ENCODE data around the gene CFAP298. TPM values are rescaled to one million over a fixed set of nuclear protein-coding genes. Genes with fewer than 3 reads are reported as not detected.

CFAP298 gene
- total RNA-seq, 4 donors from 2014 or later, result 14.5 to 41.1 (median 29.5) TPM

GRCh38 chr21:32593690-32594089 is 18.5 kb downstream of the CFAP298 start:
- Histone ChIP-seq H3K4me3 (no peak overlapping the region), H3K27ac (no peak overlapping the region), H3K4me1 (no peaks in the 10 kb centered on the region), H3K27me3 (no peaks in the 10 kb centered on the region), H3K9me3 (no peaks in the 10 kb centered on the region), H3K36me3 (peaks cover 0 to 13% (median 0%) of the 10 kb centered on the region in 3 donors)
- no peak for DNase-seq (ENCODE audit: low spot score in 2 of 2)
- TF ChIP-seq POLR2A (IDR thresholded peaks at IDR 0.05), result no peak
- TF ChIP-seq CTCF (IDR thresholded peaks at IDR 0.05), result no peak
- no peak for TF ChIP-seq EP300 (IDR thresholded peaks at IDR 0.05)
- whole genome bisulfite sequencing, 2 donors, result 76 to 85% methylated on average over 7 to 8 of the region's 8 CpGs

- TF ChIP-seq CTCF (IDR thresholded peaks at IDR 0.05) (no peak), POLR2A (IDR thresholded peaks at IDR 0.05) (no peak), EP300 (IDR thresholded peaks at IDR 0.05) (no peak)
- H3K36me3 ChIP-seq, result peaks cover 0 to 10% (median 0%) of the 10 kb centered on the region in 3 donors
- H3K4me1 ChIP-seq, result no peaks in the 10 kb centered on the region
- no peaks in the 10 kb centered on the region for H3K27me3 ChIP-seq
- no peak overlapping the region for H3K4me3 ChIP-seq
- no peak for DNase-seq (ENCODE audit: low spot score in 2 of 2)
- H3K27ac ChIP-seq, result no peak overlapping the region
- H3K9me3 ChIP-seq, result no peaks in the 10 kb centered on the region
- 57% methylated on average over 9 to 10 of the region's 10 CpGs for WGBS, 2 donors
These were observed 19.2 kb downstream of the CFAP298 start for GRCh38 chr21:32592929-32593502.

GRCh38 chr21:32590130-32590529 is 22.0 kb downstream of the CFAP298 start:
- TF ChIP-seq EP300 (IDR thresholded peaks at IDR 0.05) (no peak), POLR2A (IDR thresholded peaks at IDR 0.05) (no peak), CTCF (IDR thresholded peaks at IDR 0.05) (no peak)
- WGBS, 2 donors, result 69% methylated on average over 4 of the region's 4 CpGs
- no peak overlapping the region for H3K4me3 ChIP-seq

GRCh38 chr21:32587651-32588050 is 24.5 kb downstream of the CFAP298 start:
- no peak for TF ChIP-seq POLR2A (IDR thresholded peaks at IDR 0.05)
- no peak for TF ChIP-seq EP300 (IDR thresholded peaks at IDR 0.05)
- TF ChIP-seq CTCF (IDR thresholded peaks at IDR 0.05), result no peak
- DNase-seq (ENCODE audit: low spot score in 2 of 2), result no peak
- Histone ChIP-seq H3K9me3 (no peaks in the 10 kb centered on the region), H3K4me3 (no peak overlapping the region), H3K27me3 (no peaks in the 10 kb centered on the region), H3K36me3 (peaks cover 0 to 9% (median 0%) of the 10 kb centered on the region in 3 donors), H3K27ac (no peak overlapping the region), H3K4me1 (no peaks in the 10 kb centered on the region)
- 92 to 97% methylated on average over 5 of the region's 5 CpGs for WGBS, 2 donors

More at GRCh38 chr21:32590130-32590529, 22.0 kb downstream of the CFAP298 start:
- no peaks in the 10 kb centered on the region for H3K9me3 ChIP-seq
- no peak for DNase-seq (ENCODE audit: low spot score in 2 of 2)
- H3K36me3 ChIP-seq, result peaks cover 0 to 9% (median 0%) of the 10 kb centered on the region in 3 donors
- H3K27me3 ChIP-seq, result no peaks in the 10 kb centered on the region
- H3K4me1 ChIP-seq, result no peaks in the 10 kb centered on the region
- H3K27ac ChIP-seq, result no peak overlapping the region

- no peak for DNase-seq (ENCODE audit: low spot score in 2 of 2)
- 76 to 83% methylated on average over 13 of the region's 13 CpGs for WGBS, 2 donors
- H3K4me1 ChIP-seq, result no peaks in the 10 kb centered on the region
- no peak overlapping the region for H3K4me3 ChIP-seq
- H3K36me3 ChIP-seq, result peaks cover 0 to 9% (median 0%) of the 10 kb centered on the region in 3 donors
- no peaks in the 10 kb centered on the region for H3K27me3 ChIP-seq
- no peak overlapping the region for H3K27ac ChIP-seq
- no peaks in the 10 kb centered on the region for H3K9me3 ChIP-seq
- TF ChIP-seq POLR2A (IDR thresholded peaks at IDR 0.05), result no peak
- TF ChIP-seq CTCF (IDR thresholded peaks at IDR 0.05), result no peak
- no peak for TF ChIP-seq EP300 (IDR thresholded peaks at IDR 0.05)
These were observed 25.1 kb downstream of the CFAP298 start for GRCh38 chr21:32587120-32587519.

All from tibial nerve (tissue), 4 donors.